H1 (cell line): ENCODE results near the gene TNS3. TPM values are rescaled to one million over a fixed set of nuclear protein-coding genes. Genes with fewer than 3 reads are reported as not detected.

Source experiments
- CTCF ChIA-PET: fragments of 300-600 bp; sonication (Branson Sonifier 250); formaldehyde crosslinking; loops from one replicate; lab custom pipeline; 2021; ENCODE audit not compliant: partially characterized antibody; lab: Charles Lee
- POLR2A ChIA-PET: fragments of 300-600 bp; sonication (Branson Sonifier 250); formaldehyde crosslinking; loops from one replicate; lab custom pipeline; 2021; ENCODE audit warnings: inconsistent platforms; ENCODE audit not compliant: partially characterized antibody; lab: Charles Lee
- DNase-seq, 2 experiments: peaks; one replicate each; pipeline versions ENCODE4 v3.0.0 to v3.0.0-alpha.2; 2010 to 2022; ENCODE audit warnings: low spot score in 2 of 2, low read depth in 1 of 2, mixed read lengths in 1 of 2
- FAIRE-seq: peaks from 2 replicates; lab custom pipeline; 2011; peaks lifted over from hg19 to GRCh38; lab: Jason Lieb, UNC
- H2AFZ ChIP-seq: 2 replicates; pipeline ENCODE4 v1.8.1; 2012; ENCODE audit warnings: low read length, inconsistent platforms
- H2AK5ac ChIP-seq: 2 replicates; pipeline ENCODE4 v1.6.1; 2013; ENCODE audit warnings: low read depth, low read length
- H2BK120ac ChIP-seq: replicated peaks from 2 replicates; pipeline ENCODE3; 2013; ENCODE audit warnings: low read depth, low read length, inconsistent platforms
- H2BK12ac ChIP-seq: 2 replicates; pipeline ENCODE4 v1.6.1; 2013; ENCODE audit warnings: low read depth, low read length
- H2BK15ac ChIP-seq: 2 replicates; pipeline ENCODE4 v1.6.1; 2013; ENCODE audit warnings: low read length
- H2BK20ac ChIP-seq: 2 replicates; pipeline ENCODE4 v1.6.1; 2013; ENCODE audit warnings: low read length
- H2BK5ac ChIP-seq: 2 replicates; pipeline ENCODE4 v1.6.1; 2013; ENCODE audit warnings: low read depth, low read length
- H3K14ac ChIP-seq: 2 replicates; pipeline ENCODE4 v1.6.1; 2013; ENCODE audit warnings: inconsistent platforms; ENCODE audit not compliant: insufficient read length
- H3K18ac ChIP-seq: 2 replicates; pipeline ENCODE4 v1.6.1; 2013; ENCODE audit warnings: low read length; ENCODE audit errors: extremely low read depth
- H3K23ac ChIP-seq: 2 replicates; pipeline ENCODE4 v1.6.1; 2013; ENCODE audit warnings: inconsistent platforms; ENCODE audit not compliant: insufficient read length
- H3K23me2 ChIP-seq: 2 replicates; pipeline ENCODE4 v1.6.1; 2013; ENCODE audit warnings: low read depth, low read length
- H3K27ac ChIP-seq: 2 replicates; pipeline ENCODE4 v1.6.1; 2011; ENCODE audit warnings: low read depth, low read length, inconsistent platforms
- H3K27me3 ChIP-seq, 4 experiments: replicated peaks in 1 of 4; 1 replicate in 1 of 4; 2 replicates in 3 of 4; pipeline versions ENCODE4 v1.6.1 to v1.8.1; 2011 to 2013; ENCODE audit warnings: low read length in 3 of 4, mild to moderate bottlenecking in 3 of 4, inconsistent platforms in 2 of 4, mixed read lengths in 2 of 4, moderate library complexity in 1 of 4; ENCODE audit not compliant: control insufficient read depth in 3 of 4, insufficient read depth in 3 of 4; ENCODE audit errors: extremely low read depth in 1 of 4
- H3K36me3 ChIP-seq, 4 experiments: 2 replicates each; pipeline versions ENCODE4 v1.6.1 to v1.8.1; 2011 to 2013; ENCODE audit warnings: mild to moderate bottlenecking in 4 of 4, low read length in 3 of 4, moderate library complexity in 2 of 4, control low read depth in 1 of 4, inconsistent platforms in 1 of 4; ENCODE audit not compliant: insufficient read depth in 4 of 4, control insufficient read depth in 2 of 4
- H3K4ac ChIP-seq: replicated peaks from 2 replicates; pipeline ENCODE3; 2013; ENCODE audit warnings: low read length, low read depth, mixed read lengths, inconsistent platforms; ENCODE audit not compliant: insufficient read length
- H3K4me1 ChIP-seq, 4 experiments: replicated peaks in 1 of 4; 1 replicate in 1 of 4; 2 replicates in 3 of 4; pipeline versions ENCODE4 v1.6.1 to v1.8.1; 2011 to 2013; ENCODE audit warnings: low read length in 3 of 4, inconsistent platforms in 2 of 4, mixed read lengths in 1 of 4; ENCODE audit not compliant: insufficient read depth in 4 of 4, control insufficient read depth in 3 of 4
- H3K4me2 ChIP-seq, 2 experiments: 2 replicates each; pipeline versions ENCODE4 v1.6.1 to v1.8.1; 2011 to 2013; ENCODE audit warnings: low read depth in 2 of 2, low read length in 2 of 2, control low read depth in 1 of 2, inconsistent platforms in 1 of 2, mild to moderate bottlenecking in 1 of 2; ENCODE audit not compliant: insufficient read depth in 1 of 2
- H3K4me3 ChIP-seq, 4 experiments: fragments of 200-600, 300-600 bp in 1 of 4; sonication (generic), shearing (Covaris generic), sonication (Bioruptor Twin) in 1 of 4; 2 replicates each; pipeline versions ENCODE4 v1.5.1 to v1.8.1; 2011 to 2016; ENCODE audit warnings: low read length in 4 of 4, low read depth in 3 of 4, control low read depth in 2 of 4, inconsistent platforms in 2 of 4, mild to moderate bottlenecking in 2 of 4, mixed read lengths in 1 of 4, moderate library complexity in 1 of 4; ENCODE audit not compliant: insufficient read depth in 2 of 4; ENCODE audit errors: extremely low read depth in 1 of 4
- H3K56ac ChIP-seq: replicated peaks from 2 replicates; pipeline ENCODE3; 2013; ENCODE audit warnings: low read depth, mild to moderate bottlenecking, mixed read lengths, low read length, inconsistent platforms; ENCODE audit not compliant: insufficient read length
- H3K79me1 ChIP-seq: 2 replicates; pipeline ENCODE4 v1.6.1; 2013; ENCODE audit warnings: low read depth, low read length, control low read depth
- H3K79me2 ChIP-seq, 2 experiments: 2 replicates each; pipeline versions ENCODE4 v1.6.1 to v1.8.1; 2012 to 2013; ENCODE audit warnings: low read length in 2 of 2, mild to moderate bottlenecking in 2 of 2, inconsistent platforms in 1 of 2; ENCODE audit not compliant: insufficient read depth in 2 of 2, control insufficient read depth in 1 of 2
- H3K9ac ChIP-seq, 4 experiments: replicated peaks in 1 of 4; 1 replicate in 1 of 4; 2 replicates in 3 of 4; pipeline versions ENCODE4 v1.6.1 to v1.8.1; 2011 to 2013; ENCODE audit warnings: low read depth in 3 of 4, low read length in 3 of 4, control low read depth in 2 of 4, mild to moderate bottlenecking in 2 of 4, moderate library complexity in 2 of 4, inconsistent platforms in 1 of 4; ENCODE audit errors: extremely low read depth in 1 of 4
- H3K9me3 ChIP-seq, 2 experiments: 2 replicates each; pipeline versions ENCODE4 v1.6.1 to v1.8.1; 2012 to 2013; ENCODE audit warnings: mild to moderate bottlenecking in 2 of 2, moderate library complexity in 2 of 2, control low read depth in 1 of 2, inconsistent platforms in 1 of 2, low read depth in 1 of 2, low read length in 1 of 2, mixed read lengths in 1 of 2; ENCODE audit not compliant: insufficient read depth in 2 of 2
- H4K20me1 ChIP-seq, 2 experiments: replicated peaks in 1 of 2; 2 replicates each; pipeline versions ENCODE3 to v1.8.1; 2011 to 2013; ENCODE audit warnings: inconsistent platforms in 2 of 2, low read length in 2 of 2, mild to moderate bottlenecking in 1 of 2; ENCODE audit not compliant: insufficient read depth in 2 of 2, control insufficient read depth in 1 of 2
- H4K5ac ChIP-seq: 2 replicates; pipeline ENCODE4 v1.6.1; 2013; ENCODE audit warnings: low read length, low read depth, mixed read lengths, inconsistent platforms; ENCODE audit not compliant: insufficient read length
- H4K8ac ChIP-seq: 2 replicates; pipeline ENCODE4 v1.8.0; 2013; ENCODE audit warnings: mild to moderate bottlenecking, moderate library complexity, low read length, inconsistent platforms; ENCODE audit not compliant: insufficient read depth; ENCODE audit errors: extremely low read depth
- H4K91ac ChIP-seq: replicated peaks from 2 replicates; pipeline ENCODE3; 2013; ENCODE audit warnings: low read length, mixed read lengths, inconsistent platforms; ENCODE audit not compliant: insufficient read length
- BACH1 ChIP-seq: IDR thresholded peaks from 2 replicates; pipeline ENCODE4 v1.6.1; 2012; ENCODE audit warnings: low read length, improper control_type of control experiment
- CBX8 ChIP-seq: fragments of 300-800, 300-1000 bp; sonication (generic); IDR thresholded peaks from 2 replicates; pipeline ENCODE4 v1.7.1; 2016; ENCODE audit warnings: low read depth, low read length, borderline replicate concordance
- CHD1 ChIP-seq: IDR thresholded peaks from 2 replicates; pipeline ENCODE4 v1.6.1; 2012; ENCODE audit warnings: low read depth, low read length, improper control_type of control experiment
- CTBP2 ChIP-seq: IDR thresholded peaks from 2 replicates; pipeline ENCODE4 v1.7.0; 2011; ENCODE audit warnings: borderline replicate concordance, mild to moderate bottlenecking, moderate library complexity, mixed read lengths, low read length; ENCODE audit not compliant: insufficient read depth, insufficient read length
- GTF2F1 ChIP-seq: IDR thresholded peaks from 2 replicates; pipeline ENCODE4 v1.6.1; 2012; ENCODE audit warnings: low read depth, low read length, improper control_type of control experiment, borderline replicate concordance
- PHF8 ChIP-seq: fragments of 200-600 bp; sonication (generic); conservative IDR thresholded peaks from 2 replicates; pipeline ENCODE4 v1.7.1; 2012; ENCODE audit warnings: low read depth, mild to moderate bottlenecking, inconsistent platforms, low read length, moderate library complexity
- SAP30 ChIP-seq: fragments of 300-600 bp; sonication (generic); IDR thresholded peaks from 2 replicates; pipeline ENCODE4 v1.7.1; 2012; ENCODE audit warnings: low read length, moderate library complexity, mild to moderate bottlenecking, inconsistent platforms; ENCODE audit not compliant: insufficient read depth, insufficient replicate concordance
- SIRT6 ChIP-seq: IDR thresholded peaks from one replicate; pipeline ENCODE4 v1.7.1; 2012; ENCODE audit warnings: low read length, inconsistent platforms
- SIX5 ChIP-seq: IDR thresholded peaks from 2 replicates; pipeline ENCODE4 v1.6.1; 2011; ENCODE audit warnings: mild to moderate bottlenecking, low read depth, low read length
- TCF12 ChIP-seq: IDR thresholded peaks from 2 replicates; pipeline ENCODE4 v1.6.1; 2011; ENCODE audit warnings: low read depth, mild to moderate bottlenecking, low read length
- WGBS, 2 experiments: shearing (Covaris generic) in 1 of 2; methylation state at CpG; one replicate each; pipeline versions ENCODE4 v1.1.6 to v1.1.7; 2013 to 2015; ENCODE audit warnings: low lambda C conversion rate in 2 of 2, mixed read lengths in 2 of 2, inconsistent platforms in 1 of 2, low coverage in 1 of 2, missing lambda C conversion rate in 1 of 2; ENCODE audit not compliant: insufficient replicate concordance in 2 of 2, insufficient coverage in 1 of 2, insufficient read length in 1 of 2; ENCODE audit errors: extremely low coverage in 1 of 2, missing lambda C conversion rate in 1 of 2; 5-methylcytosine and 5-hydroxymethylcytosine counted together
- polyA plus RNA-seq, 7 experiments: library from polyadenylated mRNA; depleted of rRNA in 3 of 7; stranded (reverse) in 5 of 7; unstranded in 2 of 7; fragments of >200 nt in 5 of 7; fragments of 200-250 nt in 2 of 7; gene quantifications; 1 replicate in 5 of 7; 2 replicates in 1 of 7; 4 replicates in 1 of 7; pipeline versions ENCODE4 v1.2.1 to v1.2.3, GENCODE V29; 2011 to 2013; ENCODE audit warnings: missing spikeins in 2 of 7, mixed read lengths in 2 of 7
- total RNA-seq: library from RNA; stranded (reverse); fragmentation: NEBNext Ultra II Directional; extraction: Animal tissue kit (Norgen Biotek cat#: 25700); gene quantifications from 2 replicates; pipeline ENCODE4 v1.2.1, GENCODE V29; 2021
- TF ChIP-seq, protein P1 (sequence below): IDR thresholded peaks from 2 replicates; pipeline ENCODE4 v1.6.1; 2011; ENCODE audit warnings: low read depth, mild to moderate bottlenecking, low read length; ENCODE audit not compliant: insufficient read depth

The TNS3 gene
- total and polyA plus RNA-seq, 2 of the 8 experiments (the other 6 are each of a cell fraction or from before 2014, with no cell fraction given) = 11.9 to 24.2 TPM

DNA sequence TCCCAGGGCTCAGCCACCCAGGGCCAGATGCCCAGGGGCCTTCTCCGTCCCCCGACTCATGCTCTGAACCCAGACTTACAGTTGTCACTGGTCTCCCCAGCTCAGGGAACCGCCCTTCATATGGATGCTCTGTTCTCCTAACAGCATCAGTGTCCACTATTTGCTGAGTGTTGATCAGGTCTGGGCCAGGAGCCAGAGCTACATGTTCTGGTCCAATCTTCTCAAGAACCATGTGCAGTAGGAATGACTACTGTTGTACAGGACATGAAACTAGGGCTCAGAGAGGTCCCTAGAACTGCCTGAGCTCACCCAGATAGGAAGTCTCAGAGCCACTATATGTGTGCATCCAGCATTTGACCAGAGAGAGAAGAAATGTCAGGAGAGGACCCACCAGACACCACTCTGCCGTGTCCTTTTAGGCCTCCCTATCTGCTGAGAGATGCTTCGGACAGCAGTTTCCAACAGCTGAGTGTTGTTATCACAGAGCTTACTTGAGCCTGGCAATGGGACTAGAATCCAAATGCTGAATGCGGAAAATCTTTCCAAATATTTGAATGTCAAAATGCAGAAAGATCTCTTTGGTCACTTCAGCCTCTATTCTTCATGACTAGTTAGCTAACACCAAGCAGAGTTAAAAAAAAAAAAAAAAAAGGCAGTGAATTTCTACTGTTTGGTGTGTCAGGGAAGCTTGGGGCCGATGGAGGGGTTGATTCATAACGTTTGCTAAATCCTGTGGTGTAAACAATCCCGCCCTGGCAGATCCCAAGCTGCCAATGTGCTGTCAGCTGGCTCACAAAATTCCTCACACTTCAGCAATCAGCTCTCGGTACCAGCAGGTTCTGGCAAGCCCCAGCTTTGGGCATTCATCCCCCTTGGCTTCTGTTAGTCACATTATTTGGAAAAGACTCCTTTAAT, 246.1 kb downstream of the TNS3 start:
- no peak overlapping the region for H3K56ac ChIP-seq
- no peak overlapping the region for H2BK5ac ChIP-seq
- H3K23ac ChIP-seq = no peak overlapping the region
- H2AFZ ChIP-seq = no peak overlapping the region
- no peaks in the 10 kb centered on the region for H3K79me2 ChIP-seq
- H3K9ac ChIP-seq = no peak overlapping the region; a peak in 1 of 7 replicates
- H4K91ac ChIP-seq = no peak overlapping the region
- no peak overlapping the region for H2BK12ac ChIP-seq
- H2BK15ac ChIP-seq = no peak overlapping the region
- H4K8ac ChIP-seq = no peak overlapping the region
- H2BK120ac ChIP-seq = no peak overlapping the region
- no peak overlapping the region for H3K14ac ChIP-seq
- H3K4me1 ChIP-seq = peaks cover 3 to 15% (median 10%) of the 10 kb centered on the region in 4 experiments
- H3K27me3 ChIP-seq = no peaks in the 10 kb centered on the region
- H3K9me3 ChIP-seq = no peaks in the 10 kb centered on the region
- CTCF ChIA-PET = interaction anchor here (0.6 to 2.2 kb wide), 7 partner anchors 9 to 465 kb away, joined by 3 to 8 read pairs (median 4); no protein-coding TSS in a partner anchor
- no peak overlapping the region for H4K5ac ChIP-seq
- 0 out of 2 replicates have a peak overlapping the region, but pooled peaks have one; percentile 19 for H3K18ac ChIP-seq
- 75% methylated on average over 10 of the region's 10 CpGs; no CpG with 5 or more reads in 1 of the 2 experiments for WGBS, 2 experiments
- FAIRE-seq = no peak
- POLR2A ChIA-PET = interaction anchor here (1.0 to 1.5 kb wide), 2 partner anchors 9 to 44 kb away, joined by 3 to 4 read pairs; no protein-coding TSS in a partner anchor
- no peak overlapping the region for H2BK20ac ChIP-seq
- no peak for DNase-seq
- no peaks in the 10 kb centered on the region for H4K20me1 ChIP-seq
- H3K4me3 ChIP-seq = no peak overlapping the region
- H3K23me2 ChIP-seq = no peaks in the 10 kb centered on the region
- no peaks in the 10 kb centered on the region for H3K36me3 ChIP-seq
- H3K4ac ChIP-seq = no peak overlapping the region
- H3K79me1 ChIP-seq = 0 out of 2 replicates have a peak, but pooled peaks cover 3% of the 10 kb centered on the region
- no peak overlapping the region for H3K27ac ChIP-seq
- no peak overlapping the region for H2AK5ac ChIP-seq
- no peak overlapping the region for H3K4me2 ChIP-seq
- TF ChIP-seq CHD1 (no peak), SIRT6 (no peak), CBX8 (no peak), SIX5 (no peak), PHF8 (no peak), SAP30 (no peak), GTF2F1 (no peak), BACH1 (no peak), CTBP2 (no peak), TCF12 (no peak)
- TF ChIP-seq, protein P1, sequence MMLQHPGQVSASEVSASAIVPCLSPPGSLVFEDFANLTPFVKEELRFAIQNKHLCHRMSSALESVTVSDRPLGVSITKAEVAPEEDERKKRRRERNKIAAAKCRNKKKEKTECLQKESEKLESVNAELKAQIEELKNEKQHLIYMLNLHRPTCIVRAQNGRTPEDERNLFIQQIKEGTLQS = no peak
